Activated T-helper 17 cell treated with anti-CD3 and anti-CD28 coated beads, Interleukin-2, amount 50 U/mL, for 72 hours (primary cell): ENCODE results near the gene BABAM2. TPM values are rescaled to one million over a fixed set of nuclear protein-coding genes. Genes with fewer than 3 reads are reported as not detected.
"Not testable (repeated sequence)": the region's sequence is repeated elsewhere in the genome, so short reads cannot be mapped to it uniquely, and the experiment has no call there.

ENCODE experiments used
- ATAC-seq: fragments of 150-1000 bp; cut with Tn5 transposase; replicated peaks from 2 replicates; pipeline ENCODE4 v1.10.0; 2021; ENCODE audit warnings: mild to moderate bottlenecking, moderate library complexity
- H3K27ac Mint-ChIP-seq: one replicate; pipeline ENCODE4 v1.8.0; 2022; ENCODE audit warnings: mixed read lengths
- H3K27me3 Mint-ChIP-seq: one replicate; pipeline ENCODE4 v1.8.0; 2022; ENCODE audit warnings: mixed read lengths
- H3K36me3 Mint-ChIP-seq: one replicate; pipeline ENCODE4 v1.8.0; 2022; ENCODE audit warnings: low read depth, mild to moderate bottlenecking, mixed read lengths
- H3K4me1 Mint-ChIP-seq: one replicate; pipeline ENCODE4 v1.8.0; 2022; ENCODE audit warnings: mixed read lengths
- H3K4me3 Mint-ChIP-seq: one replicate; pipeline ENCODE4 v1.8.0; 2022; ENCODE audit warnings: mild to moderate bottlenecking, mixed read lengths
- H3K9me3 Mint-ChIP-seq: one replicate; pipeline ENCODE4 v1.8.0; 2022; ENCODE audit warnings: mixed read lengths
- total RNA-seq, 2 donors: library from RNA; stranded (reverse); gene quantifications; one replicate each; pipeline ENCODE4 v1.2.3, GENCODE V29; 2022

Gene BABAM2
- total RNA-seq, 2 donors from 2014 or later = 87.0 to 88.6 TPM

GRCh38 chr2:28098501-28099225 is 208.1 kb downstream of the BABAM2 start:
- ATAC-seq = no peak
- Mint-ChIP-seq H3K4me1 (peaks cover 6% of the 10 kb centered on the region), H3K9me3 (no peaks in the 10 kb centered on the region), H3K36me3 (peaks cover 5% of the 10 kb centered on the region), H3K27me3 (no peaks in the 10 kb centered on the region), H3K4me3 (no peak overlapping the region), H3K27ac (no peak overlapping the region)

DNA sequence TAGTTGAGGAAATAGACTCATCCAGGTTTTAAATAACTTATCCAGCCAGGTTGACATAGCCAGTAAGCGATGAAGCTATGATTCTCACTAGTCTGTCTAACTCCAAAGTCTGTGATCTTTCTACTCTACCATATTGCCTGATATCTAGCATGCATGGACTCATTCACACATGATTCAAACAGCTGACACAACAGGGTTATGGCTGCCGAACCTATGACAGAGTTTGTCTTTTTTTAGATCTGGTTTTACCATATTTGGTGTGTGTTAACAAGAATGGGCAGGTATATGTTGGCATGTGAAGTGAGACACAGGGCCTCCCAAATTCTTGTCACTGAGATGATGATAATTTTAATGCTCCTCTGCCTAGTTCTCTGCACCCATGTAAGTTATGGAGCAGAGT is 210.6 kb downstream of the BABAM2 start:
- Mint-ChIP-seq H3K27me3 (no peaks in the 10 kb centered on the region), H3K36me3 (peaks cover 5% of the 10 kb centered on the region)

DNA sequence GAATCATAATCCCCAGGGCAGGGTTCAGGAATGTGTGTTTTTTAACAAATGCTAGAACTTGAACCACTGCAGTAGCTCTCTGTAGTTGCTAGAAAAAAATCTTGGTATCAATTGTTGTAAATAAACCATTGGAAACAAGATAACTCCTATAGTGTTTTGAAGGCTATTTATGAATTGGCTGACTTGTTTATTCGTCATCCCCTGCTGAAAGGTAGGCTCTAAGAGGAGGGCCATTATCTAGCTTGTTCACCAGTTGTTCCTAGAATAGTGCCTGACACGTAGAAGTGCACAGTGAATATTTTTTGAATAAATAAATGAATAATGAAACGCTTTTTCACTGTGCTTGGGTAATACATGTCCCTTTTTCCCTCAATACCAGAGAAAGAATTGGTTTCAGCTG is 211.4 kb downstream of the BABAM2 start:
- no peak overlapping the region for H3K27ac Mint-ChIP-seq
- H3K4me3 Mint-ChIP-seq = no peak overlapping the region
- peaks cover 6% of the 10 kb centered on the region for H3K4me1 Mint-ChIP-seq
- peaks cover 5% of the 10 kb centered on the region for H3K36me3 Mint-ChIP-seq
- no peak for ATAC-seq
- no peaks in the 10 kb centered on the region for H3K9me3 Mint-ChIP-seq
- H3K27me3 Mint-ChIP-seq = no peaks in the 10 kb centered on the region

More for the DNA sequence above, 210.6 kb downstream of the BABAM2 start:
- no peak overlapping the region for H3K27ac Mint-ChIP-seq
- peak; percentile 53 for ATAC-seq
- H3K9me3 Mint-ChIP-seq = no peaks in the 10 kb centered on the region
- H3K4me3 Mint-ChIP-seq = no peak overlapping the region
- H3K4me1 Mint-ChIP-seq = peaks cover 6% of the 10 kb centered on the region

DNA sequence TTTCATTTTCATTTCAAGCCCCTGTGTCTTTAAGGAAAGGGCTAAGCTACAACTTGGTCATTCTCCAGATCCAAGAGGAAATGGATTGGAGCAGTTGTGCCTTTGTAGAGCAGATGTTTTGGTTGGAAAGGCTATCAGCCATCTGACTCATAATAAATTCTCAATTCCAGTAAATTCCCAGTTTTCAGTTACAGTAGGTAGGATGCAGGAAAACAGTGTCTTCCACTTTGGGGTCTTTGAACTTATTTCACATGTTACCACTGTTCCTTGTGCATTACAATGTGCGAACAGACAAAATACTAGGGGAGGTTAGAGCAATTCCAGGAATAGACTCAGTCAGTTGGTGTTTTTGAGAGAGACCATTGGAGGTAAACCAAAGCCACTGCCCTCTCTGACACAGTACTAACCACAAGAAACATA is 211.9 kb downstream of the BABAM2 start:
- ATAC-seq = peak; percentile 63
- Mint-ChIP-seq H3K36me3 (peaks cover 5% of the 10 kb centered on the region), H3K27ac (peak overlapping the region; percentile 7)

GRCh38 chr2:28103611-28104010 is 213.1 kb downstream of the BABAM2 start:
- no peak overlapping the region for H3K4me3 Mint-ChIP-seq
- H3K4me1 Mint-ChIP-seq = peaks cover 14% of the 10 kb centered on the region
- H3K36me3 Mint-ChIP-seq = peaks cover 5% of the 10 kb centered on the region
- no peaks in the 10 kb centered on the region for H3K27me3 Mint-ChIP-seq
- ATAC-seq = no peak
- H3K27ac Mint-ChIP-seq = no peak overlapping the region
- no peaks in the 10 kb centered on the region for H3K9me3 Mint-ChIP-seq

More for the DNA sequence above, 211.9 kb downstream of the BABAM2 start:
- H3K4me1 Mint-ChIP-seq = peaks cover 11% of the 10 kb centered on the region
- H3K9me3 Mint-ChIP-seq = no peaks in the 10 kb centered on the region
- H3K27me3 Mint-ChIP-seq = no peaks in the 10 kb centered on the region
- no peak overlapping the region for H3K4me3 Mint-ChIP-seq

GRCh38 chr2:28108143-28108542 is 217.6 kb downstream of the BABAM2 start:
- Mint-ChIP-seq H3K27ac (no peak overlapping the region), H3K9me3 (no peaks in the 10 kb centered on the region), H3K27me3 (no peaks in the 10 kb centered on the region), H3K4me1 (peaks cover 8% of the 10 kb centered on the region), H3K36me3 (no peaks in the 10 kb centered on the region), H3K4me3 (no peak overlapping the region)
- ATAC-seq = no peak

- H3K27me3 Mint-ChIP-seq, ATAC-seq, H3K9me3 Mint-ChIP-seq, H3K36me3 Mint-ChIP-seq, H3K4me1 Mint-ChIP-seq, H3K27ac Mint-ChIP-seq, H3K4me3 Mint-ChIP-seq: not testable (repeated sequence)
These were observed 223.2 kb downstream of the BABAM2 start for GRCh38 chr2:28113771-28114170.

DNA sequence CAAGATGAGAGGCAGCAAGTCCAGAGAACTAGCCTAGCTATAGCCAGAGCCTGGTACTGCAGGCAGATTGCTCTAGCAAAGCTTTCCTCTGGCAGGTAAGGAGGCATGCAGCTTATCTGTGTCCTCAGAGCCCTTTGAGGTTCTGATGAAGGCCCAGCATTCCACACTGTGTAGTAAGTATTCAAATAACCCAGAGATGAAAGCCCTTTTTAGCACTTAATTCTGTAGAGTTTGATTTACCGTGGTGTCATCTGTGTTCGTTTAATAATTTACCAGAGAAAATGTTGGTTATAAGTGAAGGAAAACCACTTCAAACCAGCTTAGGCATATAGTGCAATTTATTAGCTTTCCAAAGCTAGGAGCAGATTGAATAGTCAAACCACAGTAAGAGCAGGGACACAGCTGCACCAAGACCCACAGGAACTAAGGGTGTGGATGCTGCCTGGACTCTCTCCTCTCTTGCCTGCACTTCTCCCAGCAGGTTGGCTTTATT is 226.6 kb downstream of the BABAM2 start:
- no peak overlapping the region for H3K4me3 Mint-ChIP-seq
- no peaks in the 10 kb centered on the region for H3K36me3 Mint-ChIP-seq
- H3K27ac Mint-ChIP-seq = no peak overlapping the region
- peaks cover 6% of the 10 kb centered on the region for H3K4me1 Mint-ChIP-seq
- no peaks in the 10 kb centered on the region for H3K9me3 Mint-ChIP-seq
- H3K27me3 Mint-ChIP-seq = no peaks in the 10 kb centered on the region
- ATAC-seq = no peak

- no peak overlapping the region for H3K27ac Mint-ChIP-seq
- no peak overlapping the region for H3K4me3 Mint-ChIP-seq
- no peaks in the 10 kb centered on the region for H3K36me3 Mint-ChIP-seq
- no peaks in the 10 kb centered on the region for H3K9me3 Mint-ChIP-seq
- no peak for ATAC-seq
- H3K27me3 Mint-ChIP-seq = no peaks in the 10 kb centered on the region
- H3K4me1 Mint-ChIP-seq = peaks cover 10% of the 10 kb centered on the region
These were observed 229.1 kb downstream of the BABAM2 start for GRCh38 chr2:28119631-28120030.

GRCh38 chr2:28128281-28128950 is 237.9 kb downstream of the BABAM2 start:
- H3K27me3 Mint-ChIP-seq = no peaks in the 10 kb centered on the region
- H3K4me3 Mint-ChIP-seq = no peak overlapping the region
- H3K4me1 Mint-ChIP-seq = peaks cover 8% of the 10 kb centered on the region
- peaks cover 25% of the 10 kb centered on the region for H3K36me3 Mint-ChIP-seq
- peaks cover 3% of the 10 kb centered on the region for H3K9me3 Mint-ChIP-seq
- H3K27ac Mint-ChIP-seq = no peak overlapping the region
- ATAC-seq = no peak

DNA sequence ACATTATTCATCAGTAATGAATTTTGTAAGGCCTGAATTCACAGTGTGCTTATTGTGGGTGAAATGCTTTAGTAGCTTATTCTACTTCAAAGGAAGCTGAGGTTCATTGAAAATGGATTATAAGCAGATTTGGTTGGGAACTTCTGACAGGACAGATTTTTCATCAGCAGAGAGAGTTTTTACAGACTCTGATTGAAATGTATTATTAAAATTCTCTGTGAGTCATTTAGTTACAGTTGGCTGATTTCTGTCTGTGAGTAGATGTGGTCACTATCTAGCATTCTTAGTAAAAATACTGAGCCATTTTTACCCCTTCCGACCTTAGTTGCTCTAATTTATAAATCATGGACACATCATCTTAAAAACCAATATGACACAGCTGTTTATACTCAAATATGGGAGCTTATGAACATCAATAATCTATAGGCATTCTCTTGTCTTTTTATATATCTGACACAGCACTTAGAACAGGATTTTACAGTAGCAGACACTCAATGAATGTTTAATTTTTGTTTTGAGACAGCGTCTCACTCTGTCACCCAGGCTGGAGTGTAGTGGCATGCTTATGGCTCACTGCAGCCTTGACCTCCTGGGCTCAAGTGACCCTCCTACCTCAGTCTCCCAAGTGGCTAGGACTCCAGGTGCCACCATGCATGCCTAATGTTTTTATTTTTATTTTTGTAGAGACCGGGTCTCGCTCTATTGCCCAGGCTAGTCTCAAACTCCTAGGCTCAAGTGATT is 239.6 kb downstream of the BABAM2 start:
- H3K27ac Mint-ChIP-seq = peak overlapping the region; percentile 61
- H3K4me1 Mint-ChIP-seq = peaks cover 15% of the 10 kb centered on the region
- peak; percentile 29 for ATAC-seq
- H3K36me3 Mint-ChIP-seq = peaks cover 25% of the 10 kb centered on the region
- H3K27me3 Mint-ChIP-seq = no peaks in the 10 kb centered on the region
- peaks cover 3% of the 10 kb centered on the region for H3K9me3 Mint-ChIP-seq
- no peak overlapping the region for H3K4me3 Mint-ChIP-seq

GRCh38 chr2:28133778-28134177 is 243.2 kb downstream of the BABAM2 start:
- H3K27me3 Mint-ChIP-seq = no peaks in the 10 kb centered on the region
- peaks cover 27% of the 10 kb centered on the region for H3K4me1 Mint-ChIP-seq
- peak overlapping the region; percentile 2 for H3K4me3 Mint-ChIP-seq
- H3K9me3 Mint-ChIP-seq = peaks cover 3% of the 10 kb centered on the region
- peaks cover 18% of the 10 kb centered on the region for H3K36me3 Mint-ChIP-seq
- ATAC-seq = no peak
- no peak overlapping the region for H3K27ac Mint-ChIP-seq

DNA sequence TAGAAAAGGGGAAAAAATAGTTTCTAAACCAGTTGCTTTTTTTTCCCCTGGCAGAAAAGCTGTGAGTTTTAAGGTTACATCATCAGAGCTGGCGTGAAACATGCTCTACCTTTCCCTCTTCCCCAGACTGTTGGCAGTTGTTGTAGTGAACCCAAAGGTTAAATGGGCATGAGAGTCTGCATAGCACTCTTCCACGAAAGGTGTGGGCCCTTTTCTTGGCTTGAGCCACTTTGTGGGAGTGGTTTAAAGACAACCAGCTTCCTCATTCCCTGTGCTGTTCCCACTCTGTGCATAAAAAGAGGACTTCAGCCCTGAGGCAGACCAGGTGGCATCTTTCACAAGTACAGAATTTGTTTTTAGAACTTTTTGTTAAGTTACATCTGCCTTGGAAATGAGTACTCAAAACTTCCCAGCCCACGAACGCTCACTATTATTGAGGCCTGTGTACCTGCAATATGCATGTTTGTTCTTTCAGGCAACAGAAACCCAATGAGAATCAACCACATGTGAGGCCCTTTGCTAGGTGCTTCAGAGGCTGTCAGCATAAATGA is 243.8 kb downstream of the BABAM2 start:
- Mint-ChIP-seq H3K4me1 (peaks cover 27% of the 10 kb centered on the region), H3K4me3 (peak overlapping the region; percentile 2), H3K36me3 (peaks cover 18% of the 10 kb centered on the region), H3K27me3 (no peaks in the 10 kb centered on the region), H3K9me3 (peaks cover 3% of the 10 kb centered on the region), H3K27ac (peak overlapping the region; percentile 51)
- peak; percentile 63 for ATAC-seq

DNA sequence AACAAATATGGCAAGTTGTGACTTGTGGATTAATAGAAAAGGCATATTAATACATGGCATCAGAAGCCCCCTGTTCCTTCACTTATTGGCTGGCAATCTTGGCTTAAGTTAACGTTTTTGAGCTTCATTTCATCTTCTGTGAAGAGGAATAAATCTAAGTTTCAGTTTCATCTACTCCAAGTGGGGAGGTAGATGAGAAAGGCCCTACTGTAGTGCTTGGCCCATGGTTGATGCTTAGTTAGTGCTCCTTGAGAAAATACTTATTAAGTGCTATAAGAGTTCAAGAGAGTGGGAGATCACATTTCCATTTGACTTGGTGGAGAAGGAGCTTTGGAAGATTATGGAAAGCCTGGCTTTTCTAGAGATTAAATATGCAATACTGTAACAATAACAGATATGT is 244.3 kb downstream of the BABAM2 start:
- peak; percentile 71 for ATAC-seq
- Mint-ChIP-seq H3K9me3 (peaks cover 3% of the 10 kb centered on the region), H3K27ac (peak overlapping the region; percentile 51), H3K4me1 (peaks cover 27% of the 10 kb centered on the region), H3K36me3 (peaks cover 18% of the 10 kb centered on the region), H3K27me3 (no peaks in the 10 kb centered on the region), H3K4me3 (peak overlapping the region; percentile 2)
